BE2C (cell line): ENCODE measurements around the gene CSRNP2.

Source experiments
- DNase-seq: peaks from one replicate; pipeline ENCODE4 v3.0.0-alpha.2; 2020
- H3K27me3 ChIP-seq: fragments of 250-450 bp; sonication (Bioruptor Pico); 2 replicates; pipeline ENCODE4 v1.5.1; 2020; ENCODE audit warnings: mild to moderate bottlenecking
- H3K36me3 ChIP-seq: fragments of 250-450 bp; sonication (Bioruptor Pico); 2 replicates; pipeline ENCODE4 v1.5.1; 2020; ENCODE audit warnings: mild to moderate bottlenecking
- H3K4me1 ChIP-seq: fragments of 250-450 bp; sonication (Bioruptor Pico); 2 replicates; pipeline ENCODE4 v1.5.1; 2020
- H3K4me3 ChIP-seq: 2 replicates; pipeline ENCODE4 v1.5.1; 2011; ENCODE audit warnings: low read depth, low read length
- H3K9me3 ChIP-seq: fragments of 250-450 bp; sonication (Bioruptor Pico); 2 replicates; pipeline ENCODE4 v1.5.1; 2020
- CTCF ChIP-seq: IDR thresholded peaks from 2 replicates; pipeline ENCODE4 v1.5.1; 2012; ENCODE audit warnings: mild to moderate bottlenecking, low read depth, low read length

CSRNP2 gene

GRCh38 chr12:51075390-51075789, 8.0 kb downstream of the CSRNP2 start:
- H3K4me3 ChIP-seq: no peak overlapping the region
- no peaks in the 10 kb centered on the region for H3K9me3 ChIP-seq
- H3K36me3 ChIP-seq: peaks cover 26% of the 10 kb centered on the region
- no peaks in the 10 kb centered on the region for H3K27me3 ChIP-seq
- TF ChIP-seq CTCF: no peak
- no peak for DNase-seq
- peaks cover 2% of the 10 kb centered on the region; the same call in 1 of the 2 replicates for H3K4me1 ChIP-seq

GRCh38 chr12:51071663-51072062, 11.7 kb downstream of the CSRNP2 start:
- TF ChIP-seq CTCF: no peak
- peaks cover 6% of the 10 kb centered on the region for H3K4me1 ChIP-seq
- peaks cover 40% of the 10 kb centered on the region for H3K36me3 ChIP-seq
- no peak overlapping the region for H3K4me3 ChIP-seq
- no peaks in the 10 kb centered on the region for H3K9me3 ChIP-seq
- H3K27me3 ChIP-seq: no peaks in the 10 kb centered on the region
- no peak for DNase-seq

- no peak overlapping the region for H3K4me3 ChIP-seq
- H3K9me3 ChIP-seq: no peaks in the 10 kb centered on the region
- no peaks in the 10 kb centered on the region for H3K27me3 ChIP-seq
- peaks cover 6% of the 10 kb centered on the region for H3K4me1 ChIP-seq
- no peak for TF ChIP-seq CTCF
- DNase-seq: no peak
- peaks cover 51% of the 10 kb centered on the region for H3K36me3 ChIP-seq
Measured at GRCh38 chr12:51070004-51070403, 13.4 kb downstream of the CSRNP2 start.

- H3K36me3 ChIP-seq: peaks cover 50% of the 10 kb centered on the region
- DNase-seq: no peak
- no peaks in the 10 kb centered on the region for H3K27me3 ChIP-seq
- no peak overlapping the region for H3K4me3 ChIP-seq
- H3K9me3 ChIP-seq: no peaks in the 10 kb centered on the region
- H3K4me1 ChIP-seq: peaks cover 6% of the 10 kb centered on the region
- TF ChIP-seq CTCF: no peak
Measured at GRCh38 chr12:51067771-51068170, 15.6 kb downstream of the CSRNP2 start.

GRCh38 chr12:51067229-51067628, 16.2 kb downstream of the CSRNP2 start:
- Histone ChIP-seq H3K4me1 (peaks cover 6% of the 10 kb centered on the region), H3K36me3 (peaks cover 52% of the 10 kb centered on the region), H3K27me3 (no peaks in the 10 kb centered on the region), H3K9me3 (no peaks in the 10 kb centered on the region), H3K4me3 (no peak overlapping the region)
- DNase-seq: no peak
- TF ChIP-seq CTCF: no peak

GRCh38 chr12:51065530-51065929, 17.9 kb downstream of the CSRNP2 start:
- H3K27me3 ChIP-seq: no peaks in the 10 kb centered on the region
- peaks cover 6% of the 10 kb centered on the region for H3K4me1 ChIP-seq
- TF ChIP-seq CTCF: no peak
- no peaks in the 10 kb centered on the region for H3K9me3 ChIP-seq
- DNase-seq: no peak
- peaks cover 56% of the 10 kb centered on the region for H3K36me3 ChIP-seq
- H3K4me3 ChIP-seq: no peak overlapping the region
